HEK293 (cell line): Measurements from ENCODE around the gene ADRA2C.

Source experiments
- TCF7L2 ChIP-seq: IDR thresholded peaks from 2 replicates; pipeline ENCODE4 v1.6.1; 2011; ENCODE audit warnings: low read depth, mild to moderate bottlenecking, inconsistent platforms, low read length, moderate library complexity, borderline replicate concordance
- YY1 ChIP-seq: fragments of 450-650 bp; formaldehyde crosslinking; IDR thresholded peaks from 2 replicates; pipeline ENCODE4 v1.5.1; 2018; ENCODE audit warnings: missing biosample characterization, missing genetic modification characterization
- ZNF121 ChIP-seq: fragments of 450-650 bp; formaldehyde crosslinking; IDR thresholded peaks from 2 replicates; pipeline ENCODE4 v1.5.1; 2016; ENCODE audit warnings: missing biosample characterization, missing genetic modification characterization
- ZNF19 ChIP-seq: fragments of 450-650 bp; formaldehyde crosslinking; IDR thresholded peaks from 2 replicates; pipeline ENCODE4; 2016; ENCODE audit warnings: missing biosample characterization, missing genetic modification characterization, low read depth
- ZNF24 ChIP-seq: fragments of 450-650 bp; formaldehyde crosslinking; IDR thresholded peaks from 2 replicates; pipeline ENCODE4 v1.5.1; 2016; ENCODE audit warnings: missing biosample characterization, missing genetic modification characterization
- ZNF350 ChIP-seq: fragments of 450-650 bp; formaldehyde crosslinking; IDR thresholded peaks from 2 replicates; pipeline ENCODE4 v1.5.0; 2017; ENCODE audit warnings: missing biosample characterization, mild to moderate bottlenecking, missing genetic modification characterization
- ZNF521 ChIP-seq: fragments of 450-650 bp; formaldehyde crosslinking; IDR thresholded peaks from 2 replicates; pipeline ENCODE4 v1.5.1; 2017; ENCODE audit warnings: missing biosample characterization, mild to moderate bottlenecking, missing genetic modification characterization
- TF ChIP-seq, protein P1 (sequence below): fragments of 450-650 bp; formaldehyde crosslinking; IDR thresholded peaks from 2 replicates; pipeline ENCODE4 v1.5.1; 2016; ENCODE audit warnings: missing biosample characterization, missing genetic modification characterization
- TF ChIP-seq, protein P2 (sequence below): fragments of 450-650 bp; formaldehyde crosslinking; IDR thresholded peaks from 2 replicates; pipeline ENCODE4 v1.5.1; 2016; ENCODE audit warnings: missing biosample characterization, missing genetic modification characterization
- TF ChIP-seq, protein P3 (sequence below): fragments of 450-650 bp; formaldehyde crosslinking; IDR thresholded peaks from 2 replicates; pipeline ENCODE4 v1.5.1; 2016; ENCODE audit warnings: missing biosample characterization, missing genetic modification characterization

DNA sequence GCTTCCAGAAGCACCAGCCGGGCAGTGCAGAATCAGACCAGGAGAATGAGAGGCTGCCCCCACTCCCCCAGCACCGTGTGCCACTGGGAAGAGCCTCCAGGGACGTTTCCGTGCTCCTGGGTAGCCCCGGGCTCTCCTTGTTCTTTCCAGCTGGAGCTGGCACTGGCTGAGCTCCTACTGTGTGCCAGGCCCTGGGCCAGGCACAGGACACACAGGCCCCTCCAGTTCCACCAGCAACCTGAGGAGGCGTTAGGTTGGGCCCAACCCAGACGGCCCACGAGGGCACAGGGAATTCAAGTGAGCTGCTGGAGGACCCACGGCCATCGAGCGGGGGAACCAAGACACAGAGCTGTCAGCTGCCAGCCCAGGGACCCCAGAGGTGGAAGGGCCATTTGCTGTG, 15.9 kb upstream of the ADRA2C start:
- TF ChIP-seq, protein P1, sequence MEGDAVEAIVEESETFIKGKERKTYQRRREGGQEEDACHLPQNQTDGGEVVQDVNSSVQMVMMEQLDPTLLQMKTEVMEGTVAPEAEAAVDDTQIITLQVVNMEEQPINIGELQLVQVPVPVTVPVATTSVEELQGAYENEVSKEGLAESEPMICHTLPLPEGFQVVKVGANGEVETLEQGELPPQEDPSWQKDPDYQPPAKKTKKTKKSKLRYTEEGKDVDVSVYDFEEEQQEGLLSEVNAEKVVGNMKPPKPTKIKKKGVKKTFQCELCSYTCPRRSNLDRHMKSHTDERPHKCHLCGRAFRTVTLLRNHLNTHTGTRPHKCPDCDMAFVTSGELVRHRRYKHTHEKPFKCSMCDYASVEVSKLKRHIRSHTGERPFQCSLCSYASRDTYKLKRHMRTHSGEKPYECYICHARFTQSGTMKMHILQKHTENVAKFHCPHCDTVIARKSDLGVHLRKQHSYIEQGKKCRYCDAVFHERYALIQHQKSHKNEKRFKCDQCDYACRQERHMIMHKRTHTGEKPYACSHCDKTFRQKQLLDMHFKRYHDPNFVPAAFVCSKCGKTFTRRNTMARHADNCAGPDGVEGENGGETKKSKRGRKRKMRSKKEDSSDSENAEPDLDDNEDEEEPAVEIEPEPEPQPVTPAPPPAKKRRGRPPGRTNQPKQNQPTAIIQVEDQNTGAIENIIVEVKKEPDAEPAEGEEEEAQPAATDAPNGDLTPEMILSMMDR (tag by site-specific recombination): no peak
- TF ChIP-seq, protein P2, sequence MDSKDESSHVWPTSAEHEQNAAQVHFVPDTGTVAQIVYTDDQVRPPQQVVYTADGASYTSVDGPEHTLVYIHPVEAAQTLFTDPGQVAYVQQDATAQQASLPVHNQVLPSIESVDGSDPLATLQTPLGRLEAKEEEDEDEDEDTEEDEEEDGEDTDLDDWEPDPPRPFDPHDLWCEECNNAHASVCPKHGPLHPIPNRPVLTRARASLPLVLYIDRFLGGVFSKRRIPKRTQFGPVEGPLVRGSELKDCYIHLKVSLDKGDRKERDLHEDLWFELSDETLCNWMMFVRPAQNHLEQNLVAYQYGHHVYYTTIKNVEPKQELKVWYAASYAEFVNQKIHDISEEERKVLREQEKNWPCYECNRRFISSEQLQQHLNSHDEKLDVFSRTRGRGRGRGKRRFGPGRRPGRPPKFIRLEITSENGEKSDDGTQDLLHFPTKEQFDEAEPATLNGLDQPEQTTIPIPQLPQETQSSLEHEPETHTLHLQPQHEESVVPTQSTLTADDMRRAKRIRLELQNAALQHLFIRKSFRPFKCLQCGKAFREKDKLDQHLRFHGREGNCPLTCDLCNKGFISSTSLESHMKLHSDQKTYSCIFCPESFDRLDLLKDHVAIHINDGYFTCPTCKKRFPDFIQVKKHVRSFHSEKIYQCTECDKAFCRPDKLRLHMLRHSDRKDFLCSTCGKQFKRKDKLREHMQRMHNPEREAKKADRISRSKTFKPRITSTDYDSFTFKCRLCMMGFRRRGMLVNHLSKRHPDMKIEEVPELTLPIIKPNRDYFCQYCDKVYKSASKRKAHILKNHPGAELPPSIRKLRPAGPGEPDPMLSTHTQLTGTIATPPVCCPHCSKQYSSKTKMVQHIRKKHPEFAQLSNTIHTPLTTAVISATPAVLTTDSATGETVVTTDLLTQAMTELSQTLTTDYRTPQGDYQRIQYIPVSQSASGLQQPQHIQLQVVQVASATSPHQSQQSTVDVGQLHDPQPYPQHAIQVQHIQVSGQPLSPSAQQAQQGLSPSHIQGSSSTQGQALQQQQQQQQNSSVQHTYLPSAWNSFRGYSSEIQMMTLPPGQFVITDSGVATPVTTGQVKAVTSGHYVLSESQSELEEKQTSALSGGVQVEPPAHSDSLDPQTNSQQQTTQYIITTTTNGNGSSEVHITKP: no peak
- TF ChIP-seq ZNF24 (no peak), ZNF350 (tag by site-specific recombination) (no peak), ZNF19 (tag by site-specific recombination) (no peak), TCF7L2 (no peak), ZNF121 (tag by site-specific recombination) (no peak), YY1 (no peak), ZNF521 (tag by site-specific recombination) (no peak)
- TF ChIP-seq, protein P3, sequence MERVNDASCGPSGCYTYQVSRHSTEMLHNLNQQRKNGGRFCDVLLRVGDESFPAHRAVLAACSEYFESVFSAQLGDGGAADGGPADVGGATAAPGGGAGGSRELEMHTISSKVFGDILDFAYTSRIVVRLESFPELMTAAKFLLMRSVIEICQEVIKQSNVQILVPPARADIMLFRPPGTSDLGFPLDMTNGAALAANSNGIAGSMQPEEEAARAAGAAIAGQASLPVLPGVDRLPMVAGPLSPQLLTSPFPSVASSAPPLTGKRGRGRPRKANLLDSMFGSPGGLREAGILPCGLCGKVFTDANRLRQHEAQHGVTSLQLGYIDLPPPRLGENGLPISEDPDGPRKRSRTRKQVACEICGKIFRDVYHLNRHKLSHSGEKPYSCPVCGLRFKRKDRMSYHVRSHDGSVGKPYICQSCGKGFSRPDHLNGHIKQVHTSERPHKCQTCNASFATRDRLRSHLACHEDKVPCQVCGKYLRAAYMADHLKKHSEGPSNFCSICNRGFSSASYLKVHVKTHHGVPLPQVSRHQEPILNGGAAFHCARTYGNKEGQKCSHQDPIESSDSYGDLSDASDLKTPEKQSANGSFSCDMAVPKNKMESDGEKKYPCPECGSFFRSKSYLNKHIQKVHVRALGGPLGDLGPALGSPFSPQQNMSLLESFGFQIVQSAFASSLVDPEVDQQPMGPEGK (tag by site-specific recombination): no peak
